Small intestine (tissue), 7 donors: ENCODE data around the gene ZMIZ1. TPM values are rescaled to one million over a fixed set of nuclear protein-coding genes. Genes with fewer than 3 reads are reported as not detected.

ENCODE experiments used
- DNase-seq, 2 donors: peaks; one replicate each; pipeline versions ENCODE4 v3.0.0 to v3.0.0-alpha.2; 2013
- FAIRE-seq: peaks from 2 replicates; lab custom pipeline; 2012; peaks lifted over from hg19 to GRCh38; lab: Jason Lieb, UNC
- H3K27ac ChIP-seq, 3 donors: one replicate each; pipeline ENCODE4 v1.5.1; 2013; ENCODE audit warnings: low read length in 2 of 3, mild to moderate bottlenecking in 2 of 3, control low read depth in 1 of 3, inconsistent platforms in 1 of 3, low read depth in 1 of 3, moderate library complexity in 1 of 3
- H3K27me3 ChIP-seq, 3 donors: one replicate each; pipeline ENCODE4 v1.6.1; 2013; ENCODE audit warnings: low read length in 3 of 3, inconsistent platforms in 1 of 3; ENCODE audit not compliant: control insufficient read depth in 3 of 3, insufficient read depth in 3 of 3
- H3K36me3 ChIP-seq, 3 donors: one replicate each; pipeline ENCODE4 v1.6.1; 2013; ENCODE audit warnings: low read length in 3 of 3, inconsistent platforms in 1 of 3, low read depth in 1 of 3, mild to moderate bottlenecking in 1 of 3, moderate library complexity in 1 of 3; ENCODE audit not compliant: control insufficient read depth in 3 of 3, insufficient read depth in 2 of 3
- H3K4me1 ChIP-seq, 3 donors: one replicate each; pipeline ENCODE4 v1.6.1; 2013; ENCODE audit warnings: low read length in 2 of 3, inconsistent platforms in 1 of 3, low read depth in 1 of 3, mild to moderate bottlenecking in 1 of 3, moderate library complexity in 1 of 3; ENCODE audit not compliant: control insufficient read depth in 3 of 3, insufficient read depth in 2 of 3
- H3K4me3 ChIP-seq, 3 donors: one replicate each; pipeline ENCODE4 v1.5.1; 2013; ENCODE audit warnings: low read length in 3 of 3, control low read depth in 1 of 3, inconsistent platforms in 1 of 3, low read depth in 1 of 3, mild to moderate bottlenecking in 1 of 3, moderate library complexity in 1 of 3
- H3K9me3 ChIP-seq, 2 donors: one replicate each; pipeline ENCODE4 v1.6.1; 2013; ENCODE audit warnings: low read depth in 1 of 2, low read length in 1 of 2; ENCODE audit not compliant: control insufficient read depth in 2 of 2, insufficient read depth in 1 of 2
- WGBS, 3 donors: extraction: QIAGEN DNeasy Blood & Tissue Kit; methylation state at CpG; one replicate each; pipeline ENCODE4 v1.1.7; 2013; 5-methylcytosine and 5-hydroxymethylcytosine counted together
- polyA plus RNA-seq, 4 donors: library from polyadenylated mRNA; stranded (reverse) in 3 of 4; unstranded in 1 of 4; fragments of 200-250 nt in 3 of 4; fragments of 120-200 nt in 1 of 4; gene quantifications; one replicate each; pipeline versions ENCODE4 v1.2.1 to v1.2.3, GENCODE V29; 2013
- donor health status: healthy with polysubstance abuse.
- donor health status: control.
- donor health status: control.
- donor health status: Bipolar disorder and iron deficiency.
- donor health status: healthy.

ZMIZ1 gene
- polyA plus RNA-seq, 4 donors: 15.1 to 40.7 (median 19.9) TPM

- FAIRE-seq: no peak
- Histone ChIP-seq H3K27me3 (no peaks in the 10 kb centered on the region), H3K9me3 (no peaks in the 10 kb centered on the region), H3K36me3 (peaks cover 0 to 15% (median 0%) of the 10 kb centered on the region in 3 donors), H3K4me1 (peaks cover 3 to 29% (median 7%) of the 10 kb centered on the region in 3 donors), H3K27ac (peak overlapping the region in 1 of 3 donors; percentile 10), H3K4me3 (no peak overlapping the region)
- 43 to 67% (median 56%) methylated on average over 3 of the region's 3 CpGs for WGBS, 3 donors
- peak; percentile 44 to 62 for DNase-seq
These were observed 275.9 kb downstream of the ZMIZ1 start for GRCh38 chr10:79344502-79345195.

GRCh38 chr10:79345241-79346011, 276.7 kb downstream of the ZMIZ1 start:
- Histone ChIP-seq H3K36me3 (peaks cover 0 to 23% (median 4%) of the 10 kb centered on the region in 3 donors), H3K27ac (peak overlapping the region in 1 of 3 donors; percentile 7), H3K27me3 (no peaks in the 10 kb centered on the region), H3K9me3 (no peaks in the 10 kb centered on the region), H3K4me3 (no peak overlapping the region), H3K4me1 (peaks cover 3 to 34% (median 7%) of the 10 kb centered on the region in 3 donors)
- WGBS, 3 donors: 65 to 72% (median 65%) methylated on average over 5 of the region's 5 CpGs
- FAIRE-seq: no peak
- DNase-seq: peak in 1 of 2 donors; percentile 41

GRCh38 chr10:79346012-79346340, 277.2 kb downstream of the ZMIZ1 start:
- Histone ChIP-seq H3K36me3 (peaks cover 0 to 29% (median 8%) of the 10 kb centered on the region in 3 donors), H3K27me3 (no peaks in the 10 kb centered on the region), H3K4me1 (peaks cover 3 to 34% (median 7%) of the 10 kb centered on the region in 3 donors), H3K9me3 (no peaks in the 10 kb centered on the region), H3K4me3 (no peak overlapping the region), H3K27ac (no peak overlapping the region)
- DNase-seq (no peak), FAIRE-seq (no peak)
- WGBS, 3 donors: 92 to 95% (median 93%) methylated on average over 2 of the region's 2 CpGs

GRCh38 chr10:79346388-79347225, 277.8 kb downstream of the ZMIZ1 start:
- FAIRE-seq: no peak

GRCh38 chr10:79347226-79347893, 278.6 kb downstream of the ZMIZ1 start, which contains the start of gene PPIF:
Gene PPIF, plus strand, starts transcription at chr10:79347469. Its CDS starts 80 bp downstream, at chr10:79347549.
- Histone ChIP-seq H3K4me3 (peak within 1 kb of the TSS; percentile 65 to 92 (median 79)), H3K4me1 (peaks cover 3 to 34% (median 7%) of the 10 kb centered on the region in 3 donors), H3K27me3 (no peaks in the 10 kb centered on the region), H3K9me3 (no peaks in the 10 kb centered on the region), H3K36me3 (peaks cover 5 to 41% (median 14%) of the 10 kb centered on the region in 3 donors), H3K27ac (peak within 1 kb of the TSS; percentile 74 to 92 (median 83))
- no peak for FAIRE-seq
- peak; percentile 95 to 97 for DNase-seq
- WGBS, 3 donors: 0 to 1% (median 1%) methylated on average over 44 to 77 of the region's 77 CpGs

More at GRCh38 chr10:79346388-79347225, 277.8 kb downstream of the ZMIZ1 start:
- peaks cover 3 to 34% (median 7%) of the 10 kb centered on the region in 3 donors for H3K4me1 ChIP-seq
- no peak overlapping the region for H3K4me3 ChIP-seq
- H3K36me3 ChIP-seq: peaks cover 0 to 34% (median 8%) of the 10 kb centered on the region in 3 donors
- no peaks in the 10 kb centered on the region for H3K9me3 ChIP-seq
- H3K27me3 ChIP-seq: no peaks in the 10 kb centered on the region
- no peak overlapping the region for H3K27ac ChIP-seq
- 62 to 63% (median 62%) methylated on average over 12 of the region's 12 CpGs for WGBS, 3 donors
- no peak for DNase-seq

GRCh38 chr10:79347894-79348639, 279.3 kb downstream of the ZMIZ1 start:
- H3K27ac ChIP-seq: peak overlapping the region; percentile 74 to 92 (median 83)
- DNase-seq: peak; percentile 72 to 89
- H3K27me3 ChIP-seq: no peaks in the 10 kb centered on the region
- WGBS, 3 donors: 2 to 6% (median 2%) methylated on average over 32 to 34 of the region's 34 CpGs
- peaks cover 11 to 48% (median 21%) of the 10 kb centered on the region in 3 donors for H3K36me3 ChIP-seq
- no peaks in the 10 kb centered on the region for H3K9me3 ChIP-seq
- no peak for FAIRE-seq
- H3K4me1 ChIP-seq: peaks cover 3 to 33% (median 7%) of the 10 kb centered on the region in 3 donors
- H3K4me3 ChIP-seq: peak overlapping the region; percentile 65 to 92 (median 79)

- no peak for DNase-seq
- Histone ChIP-seq H3K27me3 (no peaks in the 10 kb centered on the region), H3K4me3 (peak overlapping the region; percentile 65 to 92 (median 79)), H3K27ac (peak overlapping the region; percentile 34 to 92 (median 74)), H3K9me3 (no peaks in the 10 kb centered on the region), H3K36me3 (peaks cover 11 to 54% (median 21%) of the 10 kb centered on the region in 3 donors), H3K4me1 (peaks cover 3 to 30% (median 7%) of the 10 kb centered on the region in 3 donors)
- no peak for FAIRE-seq
- 42 to 58% (median 42%) methylated on average over 3 of the region's 3 CpGs for WGBS, 3 donors
These were observed 279.8 kb downstream of the ZMIZ1 start for GRCh38 chr10:79348640-79348988.
